ENCODE data around the gene SLK.

Gene SLK

DNA sequence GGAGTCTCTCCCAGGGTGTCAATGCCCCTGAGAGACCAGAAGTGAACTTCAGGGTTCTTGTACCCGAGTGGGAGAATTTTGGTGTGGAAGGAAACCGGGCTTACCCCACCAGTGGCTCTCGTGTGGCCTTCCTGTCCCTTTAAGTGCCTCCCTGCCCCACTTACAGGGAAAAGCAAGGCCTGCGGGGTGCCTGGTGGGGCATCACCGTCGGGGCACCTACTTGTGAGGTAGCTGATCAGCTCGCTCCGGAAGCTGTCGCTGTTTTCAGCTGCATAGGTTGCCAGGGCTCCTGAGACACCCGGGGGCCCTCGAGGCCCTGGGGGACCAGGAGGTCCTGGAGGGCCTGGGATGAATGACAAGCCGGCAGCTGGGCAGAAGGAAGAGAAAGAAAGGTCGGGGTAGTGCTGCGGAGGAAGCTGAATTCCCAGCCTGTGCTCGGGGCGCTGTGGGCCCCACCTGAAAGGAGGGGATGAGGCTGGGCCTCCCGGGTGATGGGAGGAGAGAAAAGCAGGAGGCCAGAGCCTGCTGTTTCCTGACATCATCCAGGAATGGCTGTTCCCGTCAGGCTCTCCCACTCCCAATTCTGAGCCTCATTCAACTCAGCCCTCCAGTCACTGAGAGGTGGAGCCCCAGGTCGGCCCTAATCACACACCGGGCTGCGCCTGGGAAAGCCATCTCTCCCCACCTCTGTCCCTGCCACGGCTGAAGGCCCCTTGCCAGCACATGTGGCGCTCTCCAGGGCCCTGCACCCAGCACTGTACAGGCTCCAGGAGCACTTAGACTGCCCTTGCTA is 67.7 kb downstream of the SLK start:
- DNase-seq (ENCODE audit: low spot score) = no peak

DNA sequence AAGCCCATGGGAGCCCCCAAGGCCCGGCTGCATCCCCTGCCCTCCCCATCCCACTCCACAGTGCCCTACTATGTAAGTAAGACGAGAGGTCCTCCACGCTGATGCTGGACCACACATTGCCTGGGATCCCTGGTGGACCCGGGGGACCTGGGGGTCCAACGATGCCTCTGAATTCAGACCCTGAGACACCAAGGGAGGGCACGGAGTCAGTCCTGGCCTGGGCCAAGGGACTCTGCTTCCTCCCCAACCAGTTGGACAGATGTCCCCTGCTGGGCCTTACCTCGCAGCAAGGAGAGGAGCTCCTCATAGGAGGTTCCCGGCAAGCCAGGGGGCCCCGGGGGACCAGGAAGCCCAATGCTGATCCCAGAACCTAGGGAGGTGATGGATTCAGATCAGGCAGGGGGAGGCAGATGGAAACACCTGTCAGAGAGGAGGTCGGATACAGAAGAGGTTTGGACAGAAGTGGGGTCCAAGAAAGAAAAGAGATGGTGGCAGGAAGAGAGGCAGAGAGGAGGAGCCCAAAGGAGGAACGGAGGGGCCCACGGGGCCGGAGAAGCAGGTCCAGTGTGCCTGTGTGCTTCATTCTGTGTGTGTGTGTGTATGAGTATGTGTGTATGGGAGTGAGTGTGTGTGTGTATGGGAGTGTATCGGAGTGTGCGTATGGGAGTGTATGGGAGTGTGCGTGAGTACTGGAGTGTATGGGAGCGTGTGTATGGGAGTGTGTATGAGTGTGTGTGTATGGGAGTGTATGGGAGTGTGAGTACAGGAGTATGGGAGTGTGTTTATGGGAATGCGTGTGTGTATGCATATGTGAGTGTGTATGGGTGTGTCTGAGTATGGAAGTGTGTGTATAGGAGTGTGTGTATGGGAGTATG is 68.5 kb downstream of the SLK start:
- no peak for DNase-seq (ENCODE audit: low spot score)

DNA sequence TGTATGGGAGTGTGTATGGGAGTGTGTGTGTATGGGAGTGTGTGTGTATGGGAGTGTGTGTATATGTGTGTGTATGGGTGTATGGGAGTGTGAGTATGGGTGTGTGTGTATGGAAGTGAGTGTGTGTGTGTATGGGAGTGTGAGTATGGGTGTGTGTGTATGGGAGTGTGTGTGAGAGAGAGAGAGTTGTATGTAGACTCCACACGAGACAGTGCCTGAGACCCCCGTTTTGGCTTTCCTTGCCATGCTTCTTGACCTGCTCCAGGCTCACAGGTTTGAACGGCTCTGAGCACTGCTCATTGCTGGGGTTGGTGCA is 69.1 kb downstream of the SLK start:
- DNase-seq (ENCODE audit: low spot score) = no peak

DNA sequence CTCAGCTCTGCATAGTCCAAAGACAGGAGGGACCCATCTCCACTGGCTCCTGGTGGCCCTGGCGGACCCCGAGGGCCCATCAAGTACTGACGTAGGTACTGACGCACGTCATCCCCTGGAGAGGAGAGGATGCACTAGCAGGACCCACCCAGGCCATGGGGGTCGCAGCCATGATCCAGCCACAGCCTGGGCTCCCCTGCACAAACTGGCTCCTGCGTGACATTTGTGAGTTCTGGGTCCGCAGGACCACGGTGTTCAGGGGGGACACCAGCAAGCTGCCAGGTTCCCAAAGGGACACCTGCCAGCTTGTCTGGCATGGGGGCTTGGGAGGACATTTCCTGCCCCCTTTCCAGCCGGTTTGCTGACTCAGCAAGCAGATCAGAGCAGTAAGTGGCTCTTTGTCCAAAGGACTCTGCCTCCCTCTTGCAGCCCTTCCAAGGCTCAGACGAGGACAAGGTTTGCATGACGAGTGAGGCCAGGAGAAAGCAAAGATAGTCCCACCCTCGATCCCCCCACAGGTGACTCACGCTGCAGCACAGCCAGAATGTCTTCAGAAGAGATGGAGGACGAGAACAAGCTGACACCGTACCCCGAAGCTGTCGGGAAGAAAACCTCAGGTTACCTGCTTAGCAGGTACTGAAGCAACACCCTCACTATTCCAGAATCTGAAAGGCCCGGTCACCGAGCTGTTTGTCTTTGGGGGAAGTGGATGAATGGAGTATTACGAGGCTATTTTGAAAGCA is 69.7 kb downstream of the SLK start:
- DNase-seq (ENCODE audit: low spot score) = no peak

DNA sequence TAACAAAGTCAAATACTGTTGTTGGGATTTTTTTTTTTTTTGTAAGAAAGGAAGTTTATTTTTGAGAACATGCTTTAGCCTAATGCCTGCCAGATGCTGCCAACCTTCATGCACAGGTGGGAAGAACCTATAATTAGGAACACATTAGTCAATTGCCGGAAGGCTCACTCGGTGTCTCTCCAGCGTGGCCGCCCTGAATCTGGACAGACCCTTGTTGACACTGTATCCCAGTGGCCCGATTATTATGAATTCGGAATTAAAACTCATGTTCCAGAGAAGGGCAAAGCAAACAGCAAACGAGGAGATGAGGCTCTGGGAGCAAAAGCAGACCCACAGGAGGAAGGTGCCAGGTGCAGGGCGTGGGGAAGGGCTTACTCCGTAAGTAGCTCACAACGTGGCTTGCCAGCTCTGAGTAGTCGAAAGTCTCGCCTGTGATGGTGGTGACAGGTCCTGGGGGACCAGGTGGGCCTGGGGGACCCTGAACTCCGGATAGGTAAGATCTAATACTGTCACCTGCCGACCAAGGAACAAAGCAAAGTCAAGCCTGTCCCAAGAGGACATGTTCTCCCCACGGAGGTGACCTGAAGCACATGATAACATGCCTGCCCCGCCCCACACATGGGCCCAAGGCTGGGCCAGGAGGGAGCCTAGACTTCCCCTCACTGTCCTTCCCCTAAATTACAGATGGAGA is 70.5 kb downstream of the SLK start:
- no peak for DNase-seq (ENCODE audit: low spot score)

DNA sequence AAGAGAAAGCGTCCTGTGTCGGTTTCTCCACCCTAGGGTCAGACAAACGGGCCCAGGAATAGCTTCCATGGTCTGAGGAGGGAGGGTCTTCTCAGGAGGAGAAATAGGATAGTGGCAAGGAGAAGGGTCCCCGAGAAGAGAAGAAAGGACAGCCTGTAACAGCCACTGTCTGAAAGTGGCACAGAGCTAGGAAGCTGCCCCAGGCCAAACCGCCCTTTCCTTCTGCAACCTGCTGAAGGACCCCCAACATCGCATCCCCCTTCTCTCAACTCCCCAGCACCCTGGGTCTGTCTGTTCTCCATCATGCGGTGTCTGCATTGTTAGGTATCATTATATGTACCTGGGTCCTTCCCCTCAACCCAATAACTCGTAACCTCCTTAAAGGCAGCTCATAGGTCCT is 71.6 kb downstream of the SLK start:
- no peak for DNase-seq (ENCODE audit: low spot score)

DNA sequence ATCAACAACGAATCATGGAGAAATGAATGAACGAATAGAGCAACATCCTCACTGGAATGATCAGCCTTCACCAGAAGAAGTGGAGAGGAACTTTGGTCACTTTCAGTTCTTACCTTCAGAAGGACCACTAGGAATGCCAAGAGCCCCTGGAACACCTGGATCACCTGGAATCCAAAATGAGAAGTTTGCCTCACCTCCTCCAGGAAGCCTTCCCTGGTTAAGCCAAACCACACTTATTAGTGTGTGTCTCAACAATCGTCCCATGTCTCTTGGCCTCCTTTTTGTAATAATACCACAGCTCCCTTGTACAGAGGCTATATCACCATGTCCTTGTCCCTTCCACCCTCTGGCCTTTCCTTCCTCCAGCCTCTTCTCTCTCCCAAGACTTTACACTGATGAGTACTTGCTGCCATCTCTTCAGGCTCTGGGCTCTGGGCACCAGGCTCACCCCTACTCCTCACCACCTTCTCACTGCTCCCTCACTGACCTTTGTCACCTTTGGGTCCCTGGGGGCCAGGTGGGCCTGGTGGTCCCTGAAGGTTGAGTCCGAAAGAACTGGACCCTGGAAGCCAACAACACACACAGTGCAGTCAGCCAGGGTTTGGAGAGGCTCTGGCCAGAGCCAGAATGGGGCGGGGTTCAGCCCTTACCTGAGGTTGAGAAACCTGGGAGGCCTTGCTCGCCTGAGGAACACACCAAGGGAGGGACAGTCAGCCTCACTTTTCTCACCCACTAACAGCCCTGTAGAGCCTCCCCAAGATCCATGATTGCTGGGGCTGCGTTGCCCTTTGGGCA is 72.2 kb downstream of the SLK start:
- no peak for DNase-seq (ENCODE audit: low spot score)

DNA sequence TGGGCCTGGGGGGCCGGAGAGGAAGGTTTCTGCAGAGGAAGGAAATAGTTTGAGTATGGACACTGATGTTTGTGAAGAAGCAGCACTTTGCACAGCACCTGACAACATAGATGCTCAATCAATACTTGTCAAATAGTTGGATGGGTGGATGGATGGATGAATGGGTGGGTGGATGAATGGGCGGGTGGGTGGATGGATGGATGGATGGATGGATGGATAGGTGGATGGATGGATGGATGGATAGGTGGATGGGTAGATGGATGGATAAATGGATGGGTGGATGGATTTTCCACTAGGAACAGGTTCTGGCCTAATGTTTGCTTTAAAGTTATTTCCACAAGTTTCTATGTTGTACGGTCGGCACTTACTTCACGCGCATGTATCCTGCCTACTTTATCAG is 73.4 kb downstream of the SLK start:
- no peak for DNase-seq (ENCODE audit: low spot score)

DNA sequence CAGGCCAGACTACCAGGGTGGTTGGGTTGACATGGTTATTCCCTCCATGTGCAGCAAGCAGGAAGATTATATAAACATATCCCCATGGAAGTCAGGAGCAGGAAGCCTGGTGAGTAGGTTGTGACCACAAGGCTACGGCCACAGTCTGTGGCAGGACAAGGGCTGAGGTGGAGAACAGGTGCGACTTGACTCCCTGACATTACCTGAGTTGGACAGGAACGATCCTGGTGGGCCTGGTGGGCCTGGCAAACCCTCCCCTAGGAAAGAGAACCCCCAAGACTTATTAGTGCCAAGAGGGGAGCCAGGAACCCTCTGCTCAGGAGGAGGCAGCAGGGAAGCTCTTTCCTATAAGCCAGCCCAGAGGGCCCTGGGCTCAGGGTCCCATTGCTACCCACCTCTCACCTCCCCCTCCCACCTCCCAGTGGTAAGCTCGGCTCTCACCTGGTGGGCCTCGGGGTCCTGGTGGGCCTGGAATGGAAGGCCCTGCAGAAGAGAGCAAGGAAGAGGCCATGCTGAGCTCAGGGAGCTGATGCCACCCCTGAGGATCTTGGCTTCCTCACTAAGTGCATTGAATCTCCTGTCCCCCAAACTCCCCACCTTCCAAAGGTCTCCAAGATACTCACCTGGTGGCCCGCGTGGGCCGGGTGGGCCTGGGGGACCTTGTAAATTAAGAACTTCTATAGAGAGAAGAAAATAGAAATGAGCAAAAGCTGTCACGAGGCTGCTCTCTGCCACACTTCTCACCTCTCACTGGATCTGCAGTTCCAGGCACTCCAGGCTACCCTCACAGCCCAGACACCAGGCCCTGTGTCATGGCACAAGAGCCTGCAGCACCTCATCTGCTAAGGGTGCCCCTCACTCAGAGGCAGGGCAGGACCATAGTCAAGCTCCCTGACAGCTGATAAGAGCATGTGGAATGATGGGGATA is 74.2 kb downstream of the SLK start:
- no peak for DNase-seq (ENCODE audit: low spot score)

DNA sequence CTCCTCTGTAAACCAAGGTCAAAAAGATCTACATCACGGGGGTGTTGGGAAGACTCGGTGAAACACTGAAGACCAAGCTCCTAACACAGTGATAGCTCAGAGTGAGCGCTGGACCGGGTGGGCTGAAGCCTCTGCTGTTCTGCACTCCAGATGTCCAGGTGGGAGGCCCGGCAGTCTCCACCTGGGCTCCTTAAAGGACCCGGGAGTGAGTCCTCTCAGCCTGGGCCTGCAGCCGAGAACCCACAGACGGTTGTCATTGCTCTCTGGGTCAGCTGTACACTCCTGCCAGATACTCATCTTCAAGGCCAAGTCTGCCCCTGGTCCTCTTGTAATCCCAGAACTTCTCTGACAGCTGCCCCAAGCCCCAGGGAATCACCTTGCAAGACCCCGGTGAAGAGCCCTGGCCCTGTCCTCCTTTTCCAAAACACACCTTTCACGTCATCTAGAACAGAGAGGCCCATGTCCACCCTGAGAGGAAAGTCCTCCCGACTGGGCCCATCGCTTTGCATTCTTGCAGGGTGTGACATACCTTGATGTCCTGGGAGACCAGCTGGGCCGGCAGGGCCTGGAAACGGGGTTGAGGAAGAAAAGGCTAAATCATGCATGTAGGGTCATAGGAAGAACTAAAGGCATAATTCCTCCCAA is 75.1 kb downstream of the SLK start:
- DNase-seq (ENCODE audit: low spot score) = no peak

DNA sequence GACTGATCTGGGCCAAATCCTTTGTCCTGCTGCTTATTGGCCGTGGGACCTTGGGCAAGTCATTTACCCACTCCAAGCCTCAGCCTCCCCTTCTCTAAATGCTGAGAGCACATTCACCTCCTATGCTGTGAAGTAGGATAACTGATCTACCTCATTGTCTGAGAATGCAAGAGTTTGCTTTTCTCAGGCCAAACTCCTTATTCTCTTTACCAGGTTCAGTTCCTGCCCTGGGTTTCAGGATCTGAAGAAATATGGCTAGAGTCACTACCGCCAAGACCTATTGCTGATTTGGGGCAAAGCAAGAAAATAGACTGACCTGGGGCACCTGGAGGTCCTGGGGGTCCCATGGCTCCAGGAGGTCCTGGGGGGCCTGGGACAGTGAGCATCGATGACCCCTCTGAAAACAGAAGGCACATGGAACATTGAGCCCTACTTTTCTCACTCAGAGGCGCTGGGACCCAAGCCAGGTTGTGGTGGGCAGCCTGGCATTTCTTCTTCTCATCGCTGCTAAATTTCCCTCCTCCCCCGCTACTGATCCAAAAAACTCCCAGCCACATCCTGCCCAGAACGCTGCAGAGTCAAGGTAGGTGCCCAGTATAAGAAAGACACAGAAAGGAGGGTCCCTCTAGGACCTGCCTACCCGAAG is 76.4 kb downstream of the SLK start:
- DNase-seq (ENCODE audit: low spot score) = no peak

DNA sequence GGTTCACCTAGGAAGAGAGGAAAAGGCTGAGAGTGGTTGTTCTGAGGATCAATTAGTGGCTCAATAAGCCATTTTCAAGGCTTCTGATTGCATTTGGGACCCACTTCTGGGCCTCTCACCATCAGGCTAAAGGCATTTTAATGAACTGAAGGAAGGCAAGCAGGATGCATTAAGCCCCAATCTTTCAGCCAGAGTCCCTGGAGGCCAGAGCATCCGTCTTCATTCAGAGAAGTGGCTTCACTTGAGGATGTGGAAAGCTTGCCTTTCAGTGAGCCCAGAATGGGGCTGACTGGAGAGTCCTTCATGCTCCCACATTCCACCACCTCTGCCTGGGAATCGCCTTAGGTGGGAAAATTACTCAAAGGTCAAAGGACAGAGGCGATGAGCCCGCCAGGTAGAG is 76.9 kb downstream of the SLK start:
- DNase-seq (ENCODE audit: low spot score) = no peak

DNA sequence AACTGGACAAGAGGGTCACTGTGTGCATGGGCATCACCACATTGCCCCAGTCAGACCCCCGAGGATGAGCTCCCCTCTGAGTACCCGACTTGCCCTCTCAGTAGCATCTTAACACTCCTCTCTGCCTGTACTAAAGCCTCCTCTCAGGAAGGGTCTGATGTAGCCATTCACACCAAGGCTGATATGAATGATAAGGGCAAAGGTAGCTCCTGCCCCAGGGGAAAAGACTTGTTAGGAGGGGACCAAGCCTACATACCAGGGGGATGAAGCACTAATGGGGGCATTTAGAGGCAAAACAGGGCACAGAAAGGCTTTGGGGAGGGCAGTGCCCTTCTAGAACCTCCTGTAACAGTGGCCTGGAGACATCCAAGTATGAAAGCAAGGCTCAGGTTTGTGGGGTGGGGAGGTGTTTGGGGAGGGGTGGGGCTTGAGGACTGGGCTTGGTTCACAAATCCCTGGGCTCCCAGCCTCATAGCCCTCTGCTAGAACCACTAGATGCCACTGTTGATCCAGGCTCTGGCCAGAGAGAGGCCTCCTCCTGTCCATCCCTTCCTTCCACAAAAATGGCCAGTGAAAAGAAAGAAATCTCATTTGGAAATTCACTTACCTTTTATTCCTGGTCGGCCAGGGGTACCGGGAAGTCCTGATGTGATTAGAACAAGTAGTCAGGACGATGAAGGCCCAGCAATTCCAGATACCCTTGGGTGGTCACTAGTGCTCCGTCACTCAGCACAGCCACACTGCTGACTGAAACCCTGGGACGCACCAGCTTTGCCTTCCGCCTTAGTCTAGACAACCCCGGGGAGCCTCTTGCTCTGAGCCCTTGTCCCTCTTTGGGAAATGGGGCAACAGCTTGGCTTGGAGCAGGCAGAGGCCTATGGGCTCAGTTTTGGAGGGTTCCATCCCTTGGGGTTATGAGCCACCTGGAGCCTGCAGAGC is 78.5 kb downstream of the SLK start:
- DNase-seq (ENCODE audit: low spot score) = peak; percentile 86

DNA sequence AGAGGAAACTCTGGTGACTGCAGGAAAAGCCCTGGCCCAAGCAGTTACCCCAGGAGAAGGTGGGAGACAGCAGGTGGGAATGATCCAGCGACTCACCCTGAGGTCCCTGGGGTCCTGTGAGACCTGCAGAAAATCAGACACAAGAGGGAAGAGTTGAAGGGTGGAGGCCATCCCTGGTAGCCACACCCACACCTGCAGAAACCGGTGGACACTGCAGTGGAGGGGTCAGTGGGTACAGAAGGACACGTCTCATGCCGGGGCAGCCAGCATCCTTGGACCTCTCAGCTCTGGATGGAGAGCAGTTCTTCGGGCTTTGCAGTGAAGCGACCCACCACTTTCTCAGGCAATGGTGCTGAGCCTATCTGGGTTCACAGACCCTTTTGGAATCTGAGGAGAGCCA is 79.7 kb downstream of the SLK start:
- no peak for DNase-seq (ENCODE audit: low spot score)

DNA sequence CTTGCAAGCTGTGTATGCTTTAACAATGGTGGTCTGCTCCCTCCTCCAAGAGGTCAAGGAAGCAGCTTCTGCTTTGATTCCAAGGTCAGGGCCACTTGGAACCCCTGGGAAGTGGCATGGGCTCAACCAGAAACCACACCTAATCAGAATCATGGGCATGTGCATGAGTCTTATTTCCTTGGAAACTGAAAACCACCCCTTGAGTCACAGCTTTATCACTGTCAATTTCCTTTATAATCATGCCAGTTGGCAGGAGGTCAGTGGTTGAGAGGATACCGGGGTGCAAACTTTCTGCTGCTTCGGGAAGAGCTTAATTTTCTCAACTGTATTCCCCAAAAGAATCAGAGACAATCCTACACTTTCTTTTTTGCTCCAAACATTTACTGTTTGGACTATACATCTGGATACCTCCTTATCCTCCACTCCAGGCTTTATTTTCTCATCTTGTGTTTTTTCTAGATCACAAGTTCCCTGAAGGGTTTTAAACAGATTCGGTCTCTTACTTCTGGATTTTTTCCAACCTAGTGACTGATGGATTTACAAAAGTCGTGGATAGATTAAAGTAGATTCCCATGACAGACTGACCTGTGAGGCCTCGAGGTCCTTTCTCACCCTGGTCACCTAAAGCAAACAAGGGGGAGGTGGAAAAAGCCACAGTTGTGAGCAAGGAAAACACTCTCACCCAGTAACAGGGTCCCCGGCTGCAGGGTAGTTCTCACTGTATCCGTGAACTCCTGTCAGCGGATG is 82.7 kb downstream of the SLK start:
- peak; percentile 62 for DNase-seq (ENCODE audit: low spot score)

DNA sequence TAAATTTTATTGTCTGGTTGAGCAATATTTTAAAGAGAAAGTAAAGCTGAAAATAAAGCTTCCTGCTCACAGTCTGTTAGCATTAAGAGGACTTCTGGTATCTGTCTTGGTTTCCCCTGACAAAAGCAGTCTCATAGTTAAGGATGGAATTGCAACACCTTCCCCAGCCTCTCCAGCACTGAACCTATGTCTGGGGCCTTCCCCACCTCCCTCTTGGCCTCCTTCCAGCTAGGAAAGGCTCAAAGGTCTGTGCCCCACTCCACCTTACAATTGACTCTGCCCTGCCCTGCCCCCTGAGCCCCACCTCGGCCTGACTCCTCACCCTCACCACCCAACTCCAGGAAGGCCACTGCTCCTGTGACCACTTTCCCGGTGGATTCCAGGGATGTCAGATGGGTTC is 85.5 kb downstream of the SLK start:
- no peak for DNase-seq (ENCODE audit: low spot score)

DNA sequence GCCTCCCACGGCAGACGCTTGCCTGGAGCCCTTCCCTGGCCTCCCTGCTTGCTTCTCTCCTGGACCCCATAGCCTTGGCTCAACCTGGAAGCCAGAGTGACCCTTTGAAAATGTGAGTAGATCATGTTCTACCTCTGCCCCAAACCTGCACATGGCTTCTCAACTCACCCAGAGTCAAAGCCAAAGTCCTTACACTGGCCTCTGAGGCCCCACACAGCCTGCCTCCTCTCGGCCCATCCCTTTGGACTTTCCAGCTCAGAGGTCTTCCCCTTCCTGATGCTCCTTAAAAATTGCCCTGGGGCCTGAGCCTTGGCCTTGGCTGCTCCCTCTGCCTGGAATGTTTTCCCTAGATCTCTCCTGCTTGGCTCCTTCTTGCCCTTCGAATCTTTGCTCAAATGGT is 86.3 kb downstream of the SLK start:
- DNase-seq (ENCODE audit: low spot score) = no peak

Data from AG08396 (cell line).